Parathyroid adenoma (tissue), 2 donors: Measurements from ENCODE around the gene TCF7L2.

Experiments
- H2AFZ ChIP-seq: fragments of 300-600 bp; sonication (generic); one replicate; pipeline ENCODE4 v1.7.0; 2017; ENCODE audit warnings: antibody characterized with exemption, mild to moderate bottlenecking
- H3K27ac ChIP-seq: fragments of 300-600 bp; sonication (generic); one replicate; pipeline ENCODE4 v1.7.0; 2017
- H3K27me3 ChIP-seq: fragments of 300-600 bp; sonication (generic); one replicate; pipeline ENCODE4 v1.7.0; 2017; ENCODE audit warnings: low read length; ENCODE audit not compliant: control insufficient read depth, insufficient read depth
- H3K36me3 ChIP-seq: fragments of 300-600 bp; sonication (generic); one replicate; pipeline ENCODE4 v1.7.0; 2017; ENCODE audit warnings: low read length; ENCODE audit not compliant: control insufficient read depth, insufficient read depth
- H3K4me1 ChIP-seq: fragments of 300-600 bp; sonication (generic); one replicate; pipeline ENCODE4 v1.7.0; 2017; ENCODE audit warnings: control low read depth
- H3K4me2 ChIP-seq: fragments of 300-600 bp; sonication (generic); one replicate; pipeline ENCODE4 v1.7.0; 2017; ENCODE audit warnings: low read length
- H3K4me3 ChIP-seq: fragments of 300-600 bp; sonication (generic); one replicate; pipeline ENCODE4 v1.7.0; 2017; ENCODE audit warnings: low read depth, low read length
- H3K79me2 ChIP-seq: fragments of 300-600 bp; sonication (generic); one replicate; pipeline ENCODE4 v1.7.0; 2017; ENCODE audit warnings: control low read depth
- H3K9ac ChIP-seq: fragments of 300-600 bp; sonication (generic); one replicate; pipeline ENCODE4 v1.7.0; 2017; ENCODE audit warnings: mild to moderate bottlenecking
- H3K9me3 ChIP-seq: fragments of 300-600 bp; sonication (generic); one replicate; pipeline ENCODE4 v1.7.0; 2017; ENCODE audit warnings: low read length; ENCODE audit not compliant: control insufficient read depth
- CTCF ChIP-seq: fragments of 300-600 bp; sonication (generic); IDR thresholded peaks from one replicate; pipeline ENCODE4 v1.7.0; 2017; ENCODE audit warnings: antibody characterized with exemption, mild to moderate bottlenecking
- donor health status: primary hyperparathyroidism.

TCF7L2 gene

DNA sequence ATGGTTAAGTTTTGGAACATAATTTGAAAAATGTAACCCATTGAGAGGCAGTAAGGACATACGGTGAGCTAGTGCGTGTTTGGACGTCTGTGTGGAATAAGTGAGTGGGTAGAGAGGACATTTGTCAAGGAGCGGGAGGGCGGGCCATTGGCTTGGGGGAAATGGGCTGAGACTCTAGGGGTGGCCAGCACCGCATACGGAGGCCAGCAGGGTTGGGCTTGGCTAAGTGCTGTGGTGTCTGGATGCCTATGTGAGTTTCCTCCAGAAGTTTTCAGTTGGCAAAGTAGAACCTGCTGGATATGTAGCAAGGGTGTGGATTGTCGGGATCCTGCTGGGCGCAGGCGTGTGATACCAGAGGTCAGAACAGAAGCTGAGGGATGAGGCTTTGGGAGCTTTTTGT, 103.0 kb downstream of the TCF7L2 start:
- TF ChIP-seq CTCF, result no peak
- peaks cover 6% of the 10 kb centered on the region for H3K4me1 ChIP-seq

DNA sequence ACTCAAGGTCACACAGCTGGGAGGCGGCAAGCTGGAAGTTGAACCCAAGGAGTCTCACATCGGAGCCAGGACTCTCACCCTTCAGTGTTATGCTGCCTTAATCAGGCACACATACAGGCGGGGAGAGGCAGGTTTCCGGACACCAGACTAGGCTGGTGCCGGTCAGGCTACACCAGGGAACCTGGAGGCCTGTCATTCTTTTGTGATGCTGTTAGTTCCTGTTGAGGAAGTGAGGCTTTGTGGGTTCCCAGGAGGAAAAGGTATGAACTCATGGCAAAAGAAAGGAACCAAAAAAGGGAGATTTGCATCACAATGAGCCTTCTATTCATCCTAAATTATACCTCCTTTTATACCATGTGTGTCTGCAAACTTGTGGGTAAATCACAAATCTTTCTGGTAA, 103.8 kb downstream of the TCF7L2 start:
- no peaks in the 10 kb centered on the region for H3K9me3 ChIP-seq
- H3K4me2 ChIP-seq, result no peak overlapping the region
- no peak for TF ChIP-seq CTCF
- H3K27ac ChIP-seq, result no peak overlapping the region
- H2AFZ ChIP-seq, result no peak overlapping the region
- H3K9ac ChIP-seq, result no peak overlapping the region
- no peaks in the 10 kb centered on the region for H3K27me3 ChIP-seq
- H3K36me3 ChIP-seq, result no peaks in the 10 kb centered on the region
- H3K4me3 ChIP-seq, result no peak overlapping the region
- H3K4me1 ChIP-seq, result no peaks in the 10 kb centered on the region
- peaks cover 31% of the 10 kb centered on the region for H3K79me2 ChIP-seq

More for the DNA sequence above, 103.0 kb downstream of the TCF7L2 start:
- Histone ChIP-seq H3K4me3 (no peak overlapping the region), H3K9me3 (no peaks in the 10 kb centered on the region), H3K27me3 (no peaks in the 10 kb centered on the region), H3K4me2 (no peak overlapping the region), H3K36me3 (no peaks in the 10 kb centered on the region), H3K79me2 (peaks cover 26% of the 10 kb centered on the region), H3K27ac (no peak overlapping the region), H3K9ac (no peak overlapping the region), H2AFZ (no peak overlapping the region)

DNA sequence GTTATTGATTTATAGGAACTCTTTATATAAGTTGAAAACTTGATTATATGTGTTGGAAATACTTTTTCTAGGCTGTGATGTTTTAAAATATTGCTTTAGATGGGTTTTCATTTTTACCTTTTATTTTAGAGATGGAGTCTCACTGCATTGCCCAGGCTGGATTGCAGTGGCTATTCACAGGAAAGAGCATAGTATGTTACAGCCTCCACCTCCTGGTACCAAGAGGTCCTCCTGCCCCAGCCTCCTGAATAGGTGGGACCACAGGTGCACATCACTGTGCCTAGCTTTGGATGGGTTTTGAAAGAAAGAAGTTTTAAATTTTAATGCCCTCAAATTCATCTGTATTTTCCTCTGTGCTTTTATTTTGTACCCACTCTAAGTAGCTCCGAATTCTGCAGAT, 105.4 kb downstream of the TCF7L2 start:
- no peak overlapping the region for H3K27ac ChIP-seq
- no peaks in the 10 kb centered on the region for H3K36me3 ChIP-seq
- no peak for TF ChIP-seq CTCF
- H3K4me1 ChIP-seq, result peaks cover 2% of the 10 kb centered on the region
- H3K27me3 ChIP-seq, result no peaks in the 10 kb centered on the region
- H2AFZ ChIP-seq, result no peak overlapping the region
- H3K79me2 ChIP-seq, result peaks cover 32% of the 10 kb centered on the region
- no peak overlapping the region for H3K9ac ChIP-seq
- no peak overlapping the region for H3K4me3 ChIP-seq
- no peak overlapping the region for H3K4me2 ChIP-seq
- H3K9me3 ChIP-seq, result no peaks in the 10 kb centered on the region

DNA sequence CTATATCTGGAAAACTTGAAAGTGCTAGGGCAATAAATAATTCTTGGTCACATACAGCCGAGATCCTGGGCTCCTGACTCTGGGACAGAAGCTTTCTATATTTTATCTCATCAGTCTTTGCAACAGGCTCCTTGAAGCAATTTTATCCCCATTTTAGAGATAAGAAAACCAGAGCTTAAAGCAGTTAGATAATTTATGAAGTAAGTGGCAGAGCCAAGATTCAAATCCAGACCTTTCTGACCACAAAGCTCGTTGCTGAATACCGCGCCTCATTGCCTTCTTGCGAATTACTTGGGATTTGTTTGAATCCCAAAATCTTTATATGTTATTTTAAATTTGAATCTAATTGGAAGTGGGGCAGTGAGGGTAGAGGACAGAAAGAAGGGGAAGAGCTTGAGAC, 106.0 kb downstream of the TCF7L2 start:
- no peaks in the 10 kb centered on the region for H3K36me3 ChIP-seq
- H3K27ac ChIP-seq, result no peak overlapping the region
- no peak for TF ChIP-seq CTCF
- no peaks in the 10 kb centered on the region for H3K9me3 ChIP-seq
- H3K4me1 ChIP-seq, result peaks cover 2% of the 10 kb centered on the region
- no peak overlapping the region for H3K9ac ChIP-seq
- H3K79me2 ChIP-seq, result peaks cover 34% of the 10 kb centered on the region
- H3K4me3 ChIP-seq, result no peak overlapping the region
- no peak overlapping the region for H2AFZ ChIP-seq
- no peaks in the 10 kb centered on the region for H3K27me3 ChIP-seq
- no peak overlapping the region for H3K4me2 ChIP-seq

- Histone ChIP-seq H3K79me2 (peaks cover 38% of the 10 kb centered on the region), H3K4me2 (no peak overlapping the region), H3K36me3 (no peaks in the 10 kb centered on the region), H3K4me1 (peaks cover 2% of the 10 kb centered on the region), H3K9ac (no peak overlapping the region), H3K4me3 (no peak overlapping the region), H3K9me3 (no peaks in the 10 kb centered on the region), H3K27me3 (no peaks in the 10 kb centered on the region), H3K27ac (no peak overlapping the region), H2AFZ (no peak overlapping the region)
- no peak for TF ChIP-seq CTCF
Observed at GRCh38 chr10:113056441-113057021, 106.5 kb downstream of the TCF7L2 start.
